DOHH2 (cell line): Measurements from ENCODE around the gene ICAM1.

ENCODE experiments used
- EZH2phosphoT487 ChIP-seq: fragments of 200-600 bp; sonication (generic); IDR thresholded peaks from 2 replicates; pipeline ENCODE4 v1.6.1; 2017; ENCODE audit warnings: borderline replicate concordance, mild to moderate bottlenecking, antibody characterized with exemption, low read length, moderate library complexity, mixed read lengths
- TF ChIP-seq, protein P1 (sequence below): fragments of 200-600 bp; sonication (generic); IDR thresholded peaks from one replicate; pipeline ENCODE4 v1.5.1; 2014; ENCODE audit warnings: antibody characterized with exemption, mild to moderate bottlenecking, low read depth, low read length; ENCODE audit not compliant: poor library complexity, severe bottlenecking

- TF ChIP-seq, protein P1, sequence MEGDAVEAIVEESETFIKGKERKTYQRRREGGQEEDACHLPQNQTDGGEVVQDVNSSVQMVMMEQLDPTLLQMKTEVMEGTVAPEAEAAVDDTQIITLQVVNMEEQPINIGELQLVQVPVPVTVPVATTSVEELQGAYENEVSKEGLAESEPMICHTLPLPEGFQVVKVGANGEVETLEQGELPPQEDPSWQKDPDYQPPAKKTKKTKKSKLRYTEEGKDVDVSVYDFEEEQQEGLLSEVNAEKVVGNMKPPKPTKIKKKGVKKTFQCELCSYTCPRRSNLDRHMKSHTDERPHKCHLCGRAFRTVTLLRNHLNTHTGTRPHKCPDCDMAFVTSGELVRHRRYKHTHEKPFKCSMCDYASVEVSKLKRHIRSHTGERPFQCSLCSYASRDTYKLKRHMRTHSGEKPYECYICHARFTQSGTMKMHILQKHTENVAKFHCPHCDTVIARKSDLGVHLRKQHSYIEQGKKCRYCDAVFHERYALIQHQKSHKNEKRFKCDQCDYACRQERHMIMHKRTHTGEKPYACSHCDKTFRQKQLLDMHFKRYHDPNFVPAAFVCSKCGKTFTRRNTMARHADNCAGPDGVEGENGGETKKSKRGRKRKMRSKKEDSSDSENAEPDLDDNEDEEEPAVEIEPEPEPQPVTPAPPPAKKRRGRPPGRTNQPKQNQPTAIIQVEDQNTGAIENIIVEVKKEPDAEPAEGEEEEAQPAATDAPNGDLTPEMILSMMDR, result peak; percentile 27
- no peak for TF ChIP-seq EZH2phosphoT487
These were observed 24.5 kb downstream of the ICAM1 start for GRCh38 chr19:10295305-10295846.
